Medulla oblongata (tissue), 1 donor: ENCODE results near the gene MAGEA8.
"Not testable (repeated sequence)": the region's sequence is repeated elsewhere in the genome, so short reads cannot be mapped to it uniquely, and the experiment has no call there.

Experiments used
- DNase-seq: peaks from one replicate; pipeline ENCODE4 v3.0.0-alpha.2; 2015; ENCODE audit errors: extremely low spot score

Gene MAGEA8, protein sequence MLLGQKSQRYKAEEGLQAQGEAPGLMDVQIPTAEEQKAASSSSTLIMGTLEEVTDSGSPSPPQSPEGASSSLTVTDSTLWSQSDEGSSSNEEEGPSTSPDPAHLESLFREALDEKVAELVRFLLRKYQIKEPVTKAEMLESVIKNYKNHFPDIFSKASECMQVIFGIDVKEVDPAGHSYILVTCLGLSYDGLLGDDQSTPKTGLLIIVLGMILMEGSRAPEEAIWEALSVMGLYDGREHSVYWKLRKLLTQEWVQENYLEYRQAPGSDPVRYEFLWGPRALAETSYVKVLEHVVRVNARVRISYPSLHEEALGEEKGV

DNA sequence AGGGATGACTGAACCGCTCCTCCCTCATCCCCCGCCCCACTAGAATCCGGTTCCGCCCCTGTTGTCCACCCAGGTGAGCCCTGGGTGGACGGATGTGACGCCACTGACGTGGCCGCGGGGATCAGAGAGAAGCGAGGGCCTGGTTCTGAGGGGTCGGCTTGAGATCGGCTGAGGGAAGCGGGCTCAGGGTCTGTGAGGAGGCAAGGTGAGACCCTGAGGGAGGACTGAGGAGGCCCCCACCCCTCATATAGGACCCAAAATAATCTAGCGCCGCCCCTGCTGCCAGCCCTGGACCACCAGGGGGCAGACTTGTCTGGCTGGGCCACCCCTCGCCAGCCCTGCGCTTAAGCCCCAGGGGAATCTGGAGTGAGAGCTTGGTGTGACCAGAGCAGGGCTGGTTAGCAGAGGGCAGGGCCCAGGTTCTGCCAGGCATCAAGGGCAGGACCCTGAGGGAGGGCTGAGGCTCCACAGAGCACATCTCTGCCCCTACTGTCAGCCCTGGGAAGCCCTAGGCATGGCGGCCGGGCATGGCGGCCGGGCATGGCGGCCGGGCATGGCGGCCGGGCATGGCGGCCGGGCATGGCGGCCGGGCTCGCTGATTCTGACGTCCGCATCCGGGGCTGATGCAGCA lies at the start of gene MAGEA8:
Gene MAGEA8, plus strand, starts transcription at position 103 of the 631 bp plus-strand sequence. CDS start 3,090 bp downstream, outside the sequence.
- no peak for DNase-seq

GRCh38 chrX:149831473-149831872 lies 49.5 kb upstream of the MAGEA8 start:
- no peak for DNase-seq

GRCh38 chrX:149836728-149837127 lies 44.3 kb upstream of the MAGEA8 start:
- not testable (repeated sequence) for DNase-seq

GRCh38 chrX:149837167-149837566 lies 43.8 kb upstream of the MAGEA8 start:
- DNase-seq, result no peak

DNA sequence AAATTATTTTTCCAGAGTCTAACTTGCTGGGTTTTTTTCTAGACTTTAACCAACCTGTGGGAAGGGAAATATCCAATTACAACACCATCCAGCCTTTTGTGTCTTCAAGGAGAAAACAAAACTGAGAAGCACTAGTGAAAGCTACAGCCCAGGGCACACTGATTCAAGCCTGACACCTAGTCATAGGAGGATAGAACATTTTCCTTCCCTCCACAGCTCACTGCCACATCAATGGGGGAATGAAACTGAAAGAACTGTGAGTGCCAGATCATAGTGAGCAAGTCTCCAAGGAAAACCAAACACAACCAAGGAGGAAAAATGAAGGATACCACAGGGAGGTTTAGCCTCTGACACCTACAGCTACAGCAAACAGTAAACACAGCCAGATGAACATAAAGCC lies 43.3 kb upstream of the MAGEA8 start:
- DNase-seq, result no peak

DNA sequence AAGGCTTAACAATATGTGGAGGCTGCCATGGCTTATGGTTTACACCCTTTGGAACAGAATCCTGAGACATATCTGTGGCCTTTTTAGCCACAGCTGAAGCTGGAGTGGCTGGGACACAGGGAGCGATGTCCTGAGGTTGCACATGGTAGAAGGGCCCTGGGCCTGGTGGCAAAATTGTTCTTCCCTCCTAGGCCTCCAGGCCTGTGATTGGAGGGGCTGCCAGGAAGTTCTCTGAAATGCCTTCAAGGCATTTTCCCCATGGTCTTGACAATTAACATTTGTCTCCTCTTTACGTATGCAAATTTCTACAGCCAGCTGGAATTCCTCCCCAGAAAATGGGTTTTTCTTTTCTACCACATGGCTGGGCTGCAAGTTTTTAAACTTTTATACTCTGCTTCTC lies 39.1 kb upstream of the MAGEA8 start:
- no peak for DNase-seq

DNA sequence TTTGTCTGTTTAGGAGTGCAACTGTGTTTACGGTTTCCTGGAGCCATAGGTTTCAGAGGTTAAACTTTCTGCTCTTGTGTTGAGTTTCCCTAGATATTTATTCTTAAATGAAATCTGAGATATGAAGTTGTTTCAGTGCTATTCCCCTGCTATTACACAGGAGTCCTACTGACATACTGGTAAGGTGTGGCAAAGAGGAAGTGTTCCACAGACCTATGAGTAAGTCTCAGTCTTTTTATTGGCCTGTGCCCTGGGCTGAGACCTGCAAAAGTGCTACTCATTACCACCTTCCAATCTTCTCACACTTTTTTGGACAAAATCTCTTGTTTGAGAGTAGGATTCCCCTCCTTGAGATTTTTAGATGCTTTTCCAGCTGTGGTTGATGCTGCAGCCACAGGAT lies 35.6 kb upstream of the MAGEA8 start:
- DNase-seq, result no peak

GRCh38 chrX:149846789-149847188 lies 34.2 kb upstream of the MAGEA8 start:
- no peak for DNase-seq

DNA sequence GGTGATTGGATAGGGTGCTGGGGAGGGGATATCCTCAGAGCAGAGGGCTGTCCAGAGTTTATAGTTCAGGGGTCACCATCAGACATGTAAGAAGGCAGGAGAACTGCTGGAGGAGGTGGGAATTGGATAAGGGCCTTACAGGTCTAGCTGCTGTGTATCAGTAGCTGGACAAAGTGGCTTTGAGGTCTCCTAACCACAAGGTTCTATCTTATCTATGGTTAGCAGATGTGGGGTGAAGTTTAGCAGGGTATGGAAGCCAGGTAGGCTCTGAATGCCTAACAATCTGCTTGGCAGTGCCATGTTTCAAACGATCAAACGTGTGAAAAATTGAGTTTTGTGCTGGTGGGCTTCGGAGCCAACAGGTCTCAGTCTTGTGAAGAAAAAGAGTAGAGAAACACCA lies 32.1 kb upstream of the MAGEA8 start:
- no peak for DNase-seq

- DNase-seq, result no peak
Observed at GRCh38 chrX:149849787-149850186, 31.2 kb upstream of the MAGEA8 start.

- DNase-seq, result no peak
Observed at GRCh38 chrX:149851864-149852263, 29.1 kb upstream of the MAGEA8 start.

GRCh38 chrX:149853925-149854324 lies 27.1 kb upstream of the MAGEA8 start:
- DNase-seq, result no peak

DNA sequence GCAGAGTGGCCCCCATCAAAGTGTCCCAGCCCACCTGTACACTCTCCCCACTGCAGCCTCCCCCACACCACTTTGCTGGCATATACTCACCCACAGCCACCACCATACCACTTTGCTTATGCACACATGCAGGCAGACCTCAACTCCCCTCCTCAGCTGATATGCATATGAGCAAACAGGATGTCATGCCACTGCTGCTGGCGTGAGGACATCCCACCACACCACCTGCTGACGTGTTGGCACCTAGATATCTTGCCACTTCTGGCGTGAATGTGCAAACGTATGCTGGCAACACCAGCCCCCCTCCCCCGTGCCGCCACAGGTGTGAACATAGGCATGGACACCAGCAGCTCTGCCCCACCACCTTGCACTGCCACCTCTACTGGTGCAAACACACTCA lies 22.4 kb upstream of the MAGEA8 start:
- no peak for DNase-seq

- no peak for DNase-seq
Observed at GRCh38 chrX:149860445-149860844, 20.5 kb upstream of the MAGEA8 start.

DNA sequence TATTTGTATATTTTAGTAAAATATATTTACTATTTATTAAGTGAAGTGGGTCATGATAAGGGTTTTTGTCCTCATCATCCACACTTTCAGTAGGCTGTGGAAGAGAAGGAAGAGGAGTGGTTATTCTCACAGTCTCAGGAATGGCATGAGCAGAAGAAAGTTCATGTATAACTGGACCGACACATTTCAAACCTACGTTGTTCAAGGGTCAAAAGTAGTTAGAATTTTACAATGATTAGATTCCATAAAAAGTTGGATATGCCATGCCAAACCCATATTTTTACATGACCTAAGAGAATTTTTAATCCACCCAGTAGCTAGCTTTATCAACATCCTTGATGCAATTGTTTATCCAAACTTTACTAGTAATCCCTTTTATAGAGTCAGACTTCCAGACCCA lies 15.6 kb upstream of the MAGEA8 start:
- DNase-seq, result no peak

- no peak for DNase-seq
Observed at GRCh38 chrX:149867488-149867887, 13.5 kb upstream of the MAGEA8 start.

GRCh38 chrX:149870840-149871239 lies 10.1 kb upstream of the MAGEA8 start:
- DNase-seq, result no peak

- no peak for DNase-seq
Observed at GRCh38 chrX:149871433-149871832, 9.6 kb upstream of the MAGEA8 start.

GRCh38 chrX:149871940-149872339 lies 9.0 kb upstream of the MAGEA8 start:
- DNase-seq, result no peak

- no peak for DNase-seq
Observed at GRCh38 chrX:149877157-149877556, 3.8 kb upstream of the MAGEA8 start.

- DNase-seq, result no peak
Observed at GRCh38 chrX:149877636-149878035, 3.3 kb upstream of the MAGEA8 start.

DNA sequence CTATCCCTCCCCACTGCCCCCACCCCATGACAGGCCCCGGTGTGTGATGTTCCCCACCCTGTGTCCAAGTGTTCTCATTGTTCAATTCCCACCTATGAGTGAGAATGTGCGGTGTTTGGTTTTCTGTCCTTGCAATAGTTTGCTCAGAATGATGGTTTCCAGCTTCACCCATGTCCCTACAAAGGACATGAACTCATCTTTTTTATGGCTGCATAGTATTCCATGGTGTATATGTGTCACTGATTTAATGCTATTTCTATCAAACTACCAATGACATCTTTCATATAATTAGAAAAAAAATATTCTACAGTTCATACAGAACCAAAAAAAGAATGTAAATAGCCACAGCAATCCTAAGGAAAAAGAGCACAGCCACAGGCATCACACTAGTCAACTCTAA lies 9.8 kb downstream of the MAGEA8 start:
- DNase-seq, result not testable (repeated sequence)

GRCh38 chrX:149898554-149898953 lies 17.6 kb downstream of the MAGEA8 start:
- no peak for DNase-seq
